Activated B cell treated with CpG ODN at 0.5 μM for 24 hours (primary cell): ENCODE data around the gene LGSN. TPM values are rescaled to one million over a fixed set of nuclear protein-coding genes. Genes with fewer than 3 reads are reported as not detected.
"Not testable (repeated sequence)": the region's sequence is repeated elsewhere in the genome, so short reads cannot be mapped to it uniquely, and the experiment has no call there.

ENCODE experiments used
- ATAC-seq: fragments of 200-7000 bp; cut with Tn5 transposase; one replicate; pipeline ENCODE4 v1.10.0; 2021; ENCODE audit warnings: low read depth, mild to moderate bottlenecking, moderate library complexity
- CTCF ChIA-PET: fragments of 350-600 bp; sonication (Branson Sonifier 250); formaldehyde crosslinking; loops from one replicate; lab custom pipeline; 2021; ENCODE audit warnings: antibody characterized with exemption; lab: Charles Lee
- POLR2A ChIA-PET: fragments of 350-600 bp; sonication (Branson Sonifier 250); formaldehyde crosslinking; loops from one replicate; lab custom pipeline; 2021; ENCODE audit warnings: antibody characterized with exemption; lab: Charles Lee
- DNase-seq: peaks from one replicate; pipeline ENCODE4 v3.0.0; 2022
- H3K27ac Mint-ChIP-seq: one replicate; pipeline ENCODE4 v1.8.0; 2020; ENCODE audit warnings: mixed read lengths
- H3K27me3 Mint-ChIP-seq: one replicate; pipeline ENCODE4 v1.8.0; 2021; ENCODE audit warnings: mixed read lengths
- H3K36me3 Mint-ChIP-seq: one replicate; pipeline ENCODE4 v1.8.0; 2021; ENCODE audit warnings: low read depth, mixed read lengths
- H3K4me1 Mint-ChIP-seq: one replicate; pipeline ENCODE4 v1.8.0; 2021; ENCODE audit warnings: mixed read lengths
- H3K4me3 Mint-ChIP-seq: one replicate; pipeline ENCODE4 v1.8.0; 2020; ENCODE audit warnings: mild to moderate bottlenecking, mixed read lengths
- H3K9me3 Mint-ChIP-seq: one replicate; pipeline ENCODE4 v1.8.0; 2020; ENCODE audit warnings: mixed read lengths
- CTCF ChIP-seq: fragments of 200-600 bp; IDR thresholded peaks from one replicate; pipeline ENCODE4 v1.8.0; 2022; ENCODE audit warnings: antibody characterized with exemption, mild to moderate bottlenecking
- intact Hi-C: fragments of 100-400 bp; cut with micrococcal nuclease; formaldehyde crosslinking; loops from one replicate; pipeline ENCODE4 v1.15.1; 2024
- total RNA-seq: library from RNA; stranded (reverse); gene quantifications from 2 replicates; pipeline ENCODE4 v1.2.3, GENCODE V29; 2022

The LGSN gene
- total RNA-seq, 1 donor from 2014 or later = 0.11 TPM

- Mint-ChIP-seq H3K27ac (no peak overlapping the region), H3K27me3 (no peaks in the 10 kb centered on the region), H3K36me3 (no peaks in the 10 kb centered on the region), H3K4me1 (no peaks in the 10 kb centered on the region), H3K4me3 (no peak overlapping the region), H3K9me3 (no peaks in the 10 kb centered on the region)
- DNase-seq (no peak), ATAC-seq (no peak)
- CTCF ChIA-PET = no interaction called here
- TF ChIP-seq CTCF = no peak
- intact Hi-C loops = no loop called here
- POLR2A ChIA-PET = no interaction called here
Measured at GRCh38 chr6:63275953-63276352, 43.8 kb downstream of the LGSN start.

GRCh38 chr6:63274795-63275430 is 44.9 kb downstream of the LGSN start:
- H3K27ac Mint-ChIP-seq, H3K36me3 Mint-ChIP-seq, intact Hi-C loops, DNase-seq, POLR2A ChIA-PET, H3K9me3 Mint-ChIP-seq, ATAC-seq, H3K4me1 Mint-ChIP-seq, H3K4me3 Mint-ChIP-seq, H3K27me3 Mint-ChIP-seq, CTCF ChIA-PET: not testable (repeated sequence)

GRCh38 chr6:63272397-63272796 is 47.4 kb downstream of the LGSN start:
- H3K4me3 Mint-ChIP-seq = no peak overlapping the region
- no peaks in the 10 kb centered on the region for H3K36me3 Mint-ChIP-seq
- no peaks in the 10 kb centered on the region for H3K27me3 Mint-ChIP-seq
- DNase-seq (no peak), ATAC-seq (no peak)
- ChIA-PET POLR2A (no interaction called here), CTCF (interaction anchor here (0.8 kb wide), 1 partner anchor 1463 kb away, joined by 3 read pairs; no protein-coding TSS in a partner anchor)
- no peaks in the 10 kb centered on the region for H3K4me1 Mint-ChIP-seq
- H3K9me3 Mint-ChIP-seq = no peaks in the 10 kb centered on the region
- TF ChIP-seq CTCF = no peak
- intact Hi-C loops = no loop called here
- no peak overlapping the region for H3K27ac Mint-ChIP-seq

- Mint-ChIP-seq H3K27ac (no peak overlapping the region), H3K9me3 (no peaks in the 10 kb centered on the region), H3K4me3 (no peak overlapping the region), H3K36me3 (no peaks in the 10 kb centered on the region), H3K27me3 (no peaks in the 10 kb centered on the region), H3K4me1 (no peaks in the 10 kb centered on the region)
- POLR2A ChIA-PET = no interaction called here
- TF ChIP-seq CTCF = no peak
- CTCF ChIA-PET = no interaction called here
- intact Hi-C loops = no loop called here
- no peak for ATAC-seq
- no peak for DNase-seq
Measured at GRCh38 chr6:63269470-63269869, 50.3 kb downstream of the LGSN start.

GRCh38 chr6:63268574-63268973 is 51.2 kb downstream of the LGSN start:
- POLR2A ChIA-PET = no interaction called here
- Mint-ChIP-seq H3K4me3 (no peak overlapping the region), H3K9me3 (no peaks in the 10 kb centered on the region), H3K36me3 (no peaks in the 10 kb centered on the region), H3K27me3 (no peaks in the 10 kb centered on the region), H3K27ac (no peak overlapping the region), H3K4me1 (no peaks in the 10 kb centered on the region)
- DNase-seq (no peak), ATAC-seq (no peak)
- intact Hi-C loops = no loop called here
- TF ChIP-seq CTCF = no peak
- CTCF ChIA-PET = no interaction called here

GRCh38 chr6:63267828-63268227 is 52.0 kb downstream of the LGSN start:
- H3K36me3 Mint-ChIP-seq = no peaks in the 10 kb centered on the region
- CTCF ChIA-PET = no interaction called here
- H3K9me3 Mint-ChIP-seq = no peaks in the 10 kb centered on the region
- ATAC-seq (no peak), DNase-seq (no peak)
- intact Hi-C loops = no loop called here
- no peak for TF ChIP-seq CTCF
- POLR2A ChIA-PET = no interaction called here
- peaks cover under 1% of the 10 kb centered on the region for H3K27me3 Mint-ChIP-seq
- no peaks in the 10 kb centered on the region for H3K4me1 Mint-ChIP-seq
- H3K27ac Mint-ChIP-seq = no peak overlapping the region
- H3K4me3 Mint-ChIP-seq = no peak overlapping the region
